ENCODE measurements around the gene MAP3K3.

Gene MAP3K3

DNA sequence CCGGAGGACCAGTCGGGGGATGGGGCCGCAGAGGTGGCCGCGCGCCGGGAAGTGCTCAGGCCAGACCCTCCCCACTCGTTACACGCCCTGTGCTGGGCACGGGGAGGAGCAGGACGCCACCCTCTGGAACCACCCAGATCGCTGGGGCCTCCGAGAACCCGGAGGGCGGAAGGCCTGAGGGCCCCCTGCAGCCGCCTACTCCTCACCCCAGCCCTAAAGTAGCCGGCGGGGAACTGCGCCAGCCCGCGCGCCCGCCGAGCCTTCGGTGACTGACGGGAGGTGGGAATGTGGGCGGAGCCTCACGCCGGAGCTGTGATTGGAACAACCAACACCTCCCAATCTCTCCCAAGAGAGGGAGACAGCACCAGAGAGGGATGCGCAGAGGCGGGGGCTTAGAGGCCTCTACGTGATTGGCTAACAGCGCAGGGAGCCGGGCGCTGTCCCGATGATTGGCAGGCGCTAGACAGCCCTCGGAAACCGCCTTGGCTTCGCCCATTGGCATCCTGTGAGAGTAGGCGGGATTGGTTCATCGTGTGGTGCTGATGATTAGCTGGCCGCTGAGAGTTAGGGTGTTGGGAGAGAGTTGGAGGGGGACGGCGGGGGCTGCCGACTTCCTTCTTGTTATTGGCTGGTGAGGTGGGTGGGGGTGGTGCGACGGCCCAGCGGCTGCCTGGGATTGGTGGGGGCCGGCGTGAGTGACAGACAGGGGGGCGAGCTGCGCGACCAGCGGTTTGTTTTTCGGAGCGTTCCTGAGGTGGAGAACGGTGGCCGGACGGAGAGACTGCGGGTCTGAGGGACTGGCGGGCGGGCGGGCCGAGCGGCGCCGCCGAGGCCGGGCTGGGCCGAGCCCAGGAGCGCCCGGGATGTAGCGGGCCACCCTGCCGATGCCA is at the start of gene MAP3K3:
Gene MAP3K3, plus strand, starts transcription at position 734 of the 890 bp plus-strand sequence. CDS start 343 bp downstream, outside the sequence.
- DNase-seq, result peak; percentile 99

- DNase-seq, result no peak
Observed at GRCh38 chr17:63573634-63574033, 48.6 kb upstream of the MAP3K3 start.

DNA sequence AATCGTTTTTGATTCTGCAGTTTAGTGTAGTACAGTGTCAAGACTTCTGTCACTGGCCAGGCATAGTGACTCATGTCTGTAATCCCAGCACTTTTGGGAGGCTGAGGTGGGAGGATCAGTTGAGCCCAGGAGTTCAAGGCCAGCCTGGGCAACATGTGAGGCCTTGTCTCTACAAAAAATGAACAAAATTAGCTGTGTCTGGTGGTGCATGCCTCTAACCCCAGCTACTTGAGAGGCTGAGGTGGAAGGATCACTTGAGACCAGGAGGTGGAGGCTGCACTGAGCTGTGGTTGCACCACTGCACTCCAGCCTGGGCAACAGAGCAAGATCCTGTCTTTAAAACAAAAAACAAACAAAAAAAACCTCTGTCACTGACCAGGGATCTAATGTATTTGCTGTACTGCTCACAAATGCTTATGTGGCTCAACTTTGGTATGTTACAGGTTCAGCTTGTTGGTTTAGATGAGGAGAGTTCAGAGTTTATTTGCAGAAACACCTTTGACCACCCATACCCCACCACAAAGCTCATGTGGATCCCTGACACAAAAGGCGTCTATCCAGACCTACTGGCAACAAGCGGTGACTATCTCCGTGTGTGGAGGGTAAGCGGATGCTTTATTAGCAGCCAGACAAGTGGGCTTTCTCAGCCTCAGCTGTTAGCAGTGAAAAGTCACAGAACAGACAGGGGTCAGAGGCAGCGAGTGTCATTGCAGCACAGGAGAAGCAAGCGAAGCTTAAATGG is 44.0 kb upstream of the MAP3K3 start:
- no peak for DNase-seq

DNA sequence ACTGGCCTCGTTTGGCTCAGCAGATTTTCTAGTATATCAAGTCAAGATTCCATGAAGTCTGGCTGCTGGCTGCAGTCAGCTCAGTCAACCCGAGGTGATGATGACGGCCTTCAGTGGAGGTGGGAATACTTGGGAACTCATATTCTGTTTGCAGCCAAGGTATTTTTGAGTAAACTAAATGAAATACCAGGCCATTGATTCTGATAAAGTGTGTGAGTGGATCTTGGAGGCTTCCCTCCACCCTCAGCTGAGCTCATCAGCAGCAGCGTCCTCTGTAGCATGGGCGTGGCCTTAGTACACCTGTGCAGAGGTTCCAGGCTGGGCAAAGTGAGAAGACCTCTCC is 43.5 kb upstream of the MAP3K3 start:
- DNase-seq, result no peak

GRCh38 chr17:63579633-63580032 is 42.6 kb upstream of the MAP3K3 start:
- no peak for DNase-seq

DNA sequence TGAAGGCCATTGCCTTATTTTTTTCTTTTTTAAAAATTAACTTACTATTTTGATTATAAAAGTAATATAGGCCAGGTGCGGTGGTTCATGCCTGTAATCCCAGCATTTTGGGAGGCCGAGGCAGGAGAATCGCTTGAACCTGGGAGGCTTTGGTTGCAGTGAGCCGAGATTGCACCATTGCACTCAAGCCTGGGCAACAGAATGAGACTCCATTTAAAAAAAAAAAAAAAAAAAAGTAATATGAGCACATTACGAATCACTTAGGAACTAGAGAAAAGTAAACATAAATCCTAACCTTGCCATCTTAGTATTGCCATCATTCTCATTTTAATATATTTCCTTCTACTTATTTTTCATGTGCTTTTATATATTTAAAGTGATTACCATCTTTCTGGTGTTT is 34.4 kb upstream of the MAP3K3 start:
- no peak for DNase-seq

- DNase-seq, result no peak
Observed at GRCh38 chr17:63588797-63589196, 33.4 kb upstream of the MAP3K3 start.

DNA sequence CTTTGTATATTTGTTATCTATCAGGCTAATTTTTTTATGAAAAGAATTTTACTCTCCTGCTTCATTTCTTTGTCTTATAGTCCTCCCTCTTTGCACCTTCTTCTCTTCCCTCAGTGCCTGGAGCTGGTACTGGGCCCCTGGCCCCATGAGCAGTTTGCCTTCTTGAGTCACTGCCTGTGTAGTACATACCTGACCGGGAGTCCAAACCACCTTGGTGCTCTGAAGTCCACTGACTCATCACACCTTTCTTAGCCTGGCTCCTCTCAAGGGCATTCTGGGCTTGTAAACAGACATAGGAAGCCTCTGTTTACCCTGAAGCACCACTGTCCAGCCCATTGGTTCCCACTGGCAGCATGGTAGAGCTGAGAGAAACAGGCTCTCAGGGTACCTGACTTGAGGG is 32.6 kb upstream of the MAP3K3 start:
- DNase-seq, result no peak

DNA sequence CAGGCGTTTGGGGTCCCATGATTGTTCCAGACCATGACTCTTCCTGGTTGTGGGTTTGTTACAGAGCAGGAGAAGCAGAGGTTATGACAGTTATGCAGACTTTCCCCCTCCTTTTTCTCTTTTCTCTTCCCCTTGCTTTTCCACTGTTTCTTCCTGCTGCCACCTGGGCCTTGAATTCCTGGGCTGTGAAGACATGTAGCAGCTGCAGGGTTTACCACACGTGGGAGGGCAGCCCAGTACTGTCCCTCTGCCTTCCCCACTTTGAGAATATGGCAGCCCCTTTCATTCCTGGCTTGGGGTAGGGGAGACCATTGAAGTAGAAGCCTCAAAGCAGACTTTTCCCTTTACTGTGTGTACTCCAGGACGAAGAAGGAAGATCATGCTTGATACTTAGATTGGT is 29.4 kb upstream of the MAP3K3 start:
- no peak for DNase-seq

- no peak for DNase-seq
Observed at GRCh38 chr17:63595132-63595531, 27.1 kb upstream of the MAP3K3 start.

GRCh38 chr17:63596856-63597586 is 25.2 kb upstream of the MAP3K3 start:
- DNase-seq, result no peak

- no peak for DNase-seq
Observed at GRCh38 chr17:63598281-63598680, 23.9 kb upstream of the MAP3K3 start.

- peak; percentile 81 for DNase-seq
Observed at GRCh38 chr17:63600569-63601438, 21.4 kb upstream of the MAP3K3 start, which contains the start of gene TACO1. Gene TACO1, plus strand, starts transcription at chr17:63600895. Its CDS starts 189 bp downstream, at chr17:63601084.

- DNase-seq, result no peak
Observed at GRCh38 chr17:63601439-63602371, 20.5 kb upstream of the MAP3K3 start.

DNA sequence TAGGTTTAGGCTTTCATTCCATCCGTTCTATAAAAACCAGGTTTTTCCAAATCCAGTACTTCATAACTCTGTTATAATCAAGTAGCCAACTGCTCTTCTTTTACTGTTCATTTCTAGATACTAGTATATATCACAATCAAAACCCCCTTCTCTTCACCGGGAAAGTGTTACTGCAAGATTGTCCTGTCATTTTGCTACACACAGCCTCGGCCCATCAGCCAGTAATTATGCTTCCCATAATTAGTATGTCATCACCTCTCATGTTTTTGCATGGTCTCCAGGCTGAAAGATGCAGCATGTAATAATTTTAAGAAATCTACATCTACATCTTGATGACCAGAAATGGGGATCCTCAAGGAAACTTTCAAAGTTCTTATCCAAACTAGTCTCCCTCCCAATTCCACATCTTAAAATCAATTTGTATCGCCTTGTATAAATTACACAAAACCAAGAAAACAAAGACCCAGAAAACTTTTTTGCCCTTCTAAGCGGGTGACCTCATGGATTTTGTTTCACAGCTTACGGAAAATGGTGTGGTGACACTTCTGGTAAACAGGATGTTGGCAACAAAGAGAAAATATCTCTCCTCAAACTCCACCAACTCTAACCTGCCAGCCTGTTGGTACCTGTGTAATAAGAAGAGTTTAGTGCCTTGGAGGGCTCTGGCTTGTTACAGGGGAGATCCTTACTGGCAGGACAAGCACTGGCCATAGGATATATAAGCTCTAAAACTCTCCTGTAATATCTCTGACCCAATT is 12.2 kb upstream of the MAP3K3 start:
- DNase-seq, result peak; percentile 26

DNA sequence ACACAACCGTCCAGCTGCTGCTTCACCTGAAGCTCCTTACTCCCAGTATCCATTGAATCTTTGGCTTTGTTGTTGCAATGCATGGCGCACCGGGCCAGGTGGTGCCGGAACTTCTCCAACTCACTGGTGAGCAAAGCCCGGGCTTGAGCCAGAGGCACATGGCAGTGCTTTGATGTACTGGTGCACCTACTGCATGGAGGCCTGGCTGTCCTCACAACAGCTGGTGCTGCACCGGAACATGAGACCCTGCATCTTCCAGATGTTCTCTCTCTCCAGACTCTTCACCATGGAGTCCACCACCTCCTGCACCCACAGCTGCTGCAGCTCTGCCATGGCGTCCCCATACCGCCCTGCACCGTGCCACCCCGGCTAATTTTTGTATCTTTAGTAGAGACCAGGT is 11.4 kb upstream of the MAP3K3 start:
- no peak for DNase-seq

GRCh38 chr17:63611354-63611753 is 10.9 kb upstream of the MAP3K3 start:
- peak; percentile 43 for DNase-seq

- no peak for DNase-seq
Observed at GRCh38 chr17:63613663-63614062, 8.6 kb upstream of the MAP3K3 start.

DNA sequence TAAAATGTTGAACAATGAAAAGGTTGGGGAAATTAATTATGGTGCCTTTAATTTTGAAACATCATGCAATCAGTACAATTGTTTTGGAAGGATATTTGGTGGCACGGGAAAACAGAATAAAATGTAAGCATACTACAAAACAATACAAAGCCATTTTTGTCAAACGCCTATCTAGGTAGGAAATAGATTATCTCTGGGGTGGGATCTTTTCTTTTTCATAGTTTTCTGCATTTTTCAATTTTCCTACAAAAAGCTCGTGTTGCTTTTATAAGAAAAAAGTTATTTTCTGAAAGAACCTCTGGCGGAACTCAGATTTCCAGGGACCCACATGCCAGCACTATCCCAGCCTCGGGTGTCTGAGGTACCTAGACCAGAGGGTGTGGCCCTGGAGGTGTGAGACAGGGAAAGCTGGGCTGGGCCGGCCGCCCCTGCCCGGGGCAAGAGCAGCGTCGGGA is 961 bp upstream of the MAP3K3 start:
- DNase-seq, result no peak

Measured in stimulated activated CD4-positive, alpha-beta T cell treated with anti-CD3 and anti-CD28 coated beads, Interleukin-1b, Interleukin-23, amount 100 ng/mL, for 48 hours (primary cell).